ENCODE data around the gene RRP1. TPM values are rescaled to one million over a fixed set of nuclear protein-coding genes. Genes with fewer than 3 reads are reported as not detected.

RRP1 gene
- total and polyA plus RNA-seq, 9 of the 15 experiments (the other 6 are each of a cell fraction or from before 2014, with no cell fraction given), result 0.89 to 105 (median 51.6) TPM

DNA sequence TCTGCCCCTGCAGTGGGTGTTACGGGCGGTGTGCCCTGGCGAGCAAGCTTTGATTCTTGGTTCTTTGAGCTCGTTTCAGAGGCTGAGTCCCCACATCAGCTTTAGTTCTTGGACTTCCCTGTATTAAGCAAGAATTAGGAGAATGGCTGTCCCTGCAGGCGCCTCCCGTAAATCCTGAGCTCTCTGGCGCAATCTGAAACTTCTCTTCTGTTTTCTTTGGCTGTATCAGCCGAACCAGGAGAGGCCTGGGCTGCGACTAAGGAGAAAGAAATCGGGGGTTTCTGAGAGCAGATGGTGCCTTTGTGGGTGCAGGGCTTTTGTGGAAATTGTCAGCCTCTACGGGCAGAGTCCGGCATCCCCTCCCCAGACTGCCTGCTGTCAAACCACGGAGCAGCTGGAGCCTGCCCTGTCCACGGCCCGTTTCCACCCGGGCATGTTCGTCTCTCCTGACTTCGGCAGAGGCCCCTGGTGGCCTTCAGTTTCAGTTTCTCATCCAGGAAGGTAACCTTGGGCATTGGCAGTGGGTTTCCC lies 31.2 kb upstream of the RRP1 start:
- BruUV-seq (replicated peaks), result no TSS peak

DNA sequence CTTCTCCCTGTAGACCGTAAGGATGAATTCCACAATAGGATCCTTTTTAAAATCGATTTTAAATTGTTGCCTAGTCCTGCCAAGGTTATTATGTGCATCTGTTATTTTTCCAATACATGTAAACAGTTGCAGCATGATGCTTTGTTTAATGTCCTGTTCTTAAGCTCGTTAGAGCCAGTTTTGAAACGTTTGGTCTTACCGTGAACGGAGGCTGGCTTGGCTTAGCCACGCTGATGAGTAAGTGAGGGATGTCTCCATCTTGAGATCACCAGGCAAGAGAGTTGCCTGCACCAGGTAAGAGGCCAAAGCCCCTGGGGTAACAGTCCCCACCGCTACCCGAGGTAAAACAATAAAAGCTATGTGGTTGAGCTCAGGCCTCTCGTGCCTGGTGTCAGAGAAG lies 30.6 kb upstream of the RRP1 start:
- no peaks in the 10 kb centered on the region; the same call in 1 of the 2 replicates for H4K20me1 ChIP-seq (replicated peaks; ENCODE audit: control insufficient read depth, insufficient read depth, low read length)
- no peaks in the 10 kb centered on the region for H3K9me3 ChIP-seq (replicated peaks; ENCODE audit: control insufficient read depth, insufficient read depth, low read depth, low read length)
- H3K4me2 ChIP-seq (ENCODE audit: insufficient read depth, low read length), result no peak overlapping the region
- intact Hi-C loops (cut with micrococcal nuclease) (no loop called here), in situ Hi-C loops (cut with MboI) (no loop called here)
- CTCF ChIA-PET (ENCODE audit: low intra/inter-chr PET ratio), result no interaction called here
- no peaks in the 10 kb centered on the region for H3K27me3 ChIP-seq (ENCODE audit: control insufficient read depth in 2 of 2, insufficient read depth in 2 of 2, low read length in 2 of 2)
- ATAC-seq (no peak), FAIRE-seq (no peak), DNase-seq (ENCODE audit: extremely low read depth in 1 of 4, low spot score in 3 of 4) (no peak)
- no peaks in the 10 kb centered on the region for H3K79me2 ChIP-seq (ENCODE audit: control insufficient read depth, insufficient read depth, low read length)
- BruUV-seq (replicated peaks), result TSS peak; percentile 10
- WGBS (ENCODE audit: insufficient coverage, low coverage, missing lambda C conversion rate), result 78% methylated on average over 10 of the region's 10 CpGs
- no peak overlapping the region for H3K9ac ChIP-seq (ENCODE audit: insufficient read depth in 1 of 2, low read depth in 2 of 2, low read length in 2 of 2)
- H3K4me1 ChIP-seq (replicated peaks in 1 of 2; ENCODE audit: control insufficient read depth in 2 of 2, insufficient read depth in 2 of 2, low read length in 2 of 2), result peaks cover 0 to 28% of the 10 kb centered on the region in 2 experiments; a peak in 1 of 5 replicates
- POLR2A ChIA-PET, result interaction anchor here (1.2 to 1.7 kb wide), 4 partner anchors 10 to 14 kb away, joined by 3 to 11 read pairs (median 9); no protein-coding TSS in a partner anchor
- H3K36me3 ChIP-seq (ENCODE audit: control insufficient read depth, insufficient read depth, low read length), result peaks cover 88% of the 10 kb centered on the region
- H3K9me1 ChIP-seq (ENCODE audit: control insufficient read depth, insufficient read depth, low read length), result no peaks in the 10 kb centered on the region
- H3K27ac ChIP-seq (ENCODE audit: extremely low read depth, low read depth, low read length), result no peak overlapping the region
- H3K4me3 ChIP-seq, result no peak overlapping the region
- no peak overlapping the region for H2AFZ ChIP-seq (ENCODE audit: low read depth, low read length)
- TF ChIP-seq NCOR1 (IDR thresholded peaks at IDR 0.05), result no peak

More for the DNA sequence above, 31.2 kb upstream of the RRP1 start:
- Histone ChIP-seq H3K9me1 (ENCODE audit: control insufficient read depth, insufficient read depth, low read length) (no peaks in the 10 kb centered on the region), H3K9ac (ENCODE audit: insufficient read depth in 1 of 2, low read depth in 2 of 2, low read length in 2 of 2) (peak overlapping the region in 1 of 2 experiments; percentile 61; a peak in 1 of 4 replicates), H3K36me3 (ENCODE audit: control insufficient read depth, insufficient read depth, low read length) (peaks cover 91% of the 10 kb centered on the region), H2AFZ (ENCODE audit: low read depth, low read length) (no peak overlapping the region), H4K20me1 (replicated peaks; ENCODE audit: control insufficient read depth, insufficient read depth, low read length) (no peaks in the 10 kb centered on the region; the same call in 1 of the 2 replicates), H3K9me3 (replicated peaks; ENCODE audit: control insufficient read depth, insufficient read depth, low read depth, low read length) (no peaks in the 10 kb centered on the region), H3K27ac (ENCODE audit: extremely low read depth, low read depth, low read length) (no peak overlapping the region), H3K4me2 (ENCODE audit: insufficient read depth, low read length) (no peak overlapping the region), H3K4me1 (replicated peaks in 1 of 2; ENCODE audit: control insufficient read depth in 2 of 2, insufficient read depth in 2 of 2, low read length in 2 of 2) (peaks cover 0 to 35% of the 10 kb centered on the region in 2 experiments; a peak in 1 of 5 replicates), H3K79me2 (ENCODE audit: control insufficient read depth, insufficient read depth, low read length) (no peaks in the 10 kb centered on the region), H3K4me3 (no peak overlapping the region), H3K27me3 (ENCODE audit: control insufficient read depth in 2 of 2, insufficient read depth in 2 of 2, low read length in 2 of 2) (no peaks in the 10 kb centered on the region)
- CTCF ChIA-PET (ENCODE audit: low intra/inter-chr PET ratio), result no interaction called here
- in situ Hi-C loops (cut with MboI) (no loop called here), intact Hi-C loops (cut with micrococcal nuclease) (no loop called here)
- ATAC-seq (no peak), FAIRE-seq (no peak), DNase-seq (ENCODE audit: extremely low read depth in 1 of 4, low spot score in 3 of 4) (no peak)
- WGBS (ENCODE audit: insufficient coverage, low coverage, missing lambda C conversion rate), result 90% methylated on average over 18 of the region's 18 CpGs
- TF ChIP-seq POLR2AphosphoS5 (IDR thresholded peaks at IDR 0.05; ENCODE audit: control insufficient read depth, insufficient read depth, low read depth, low read length), result 0 out of 2 replicates have a peak, but pooled peaks have one; percentile 15
- no peak for TF ChIP-seq ZNF146 (CRISPR knock-in tag; IDR thresholded peaks at IDR 0.05; ENCODE audit: unreplicated experiment)
- TF ChIP-seq, protein P1, sequence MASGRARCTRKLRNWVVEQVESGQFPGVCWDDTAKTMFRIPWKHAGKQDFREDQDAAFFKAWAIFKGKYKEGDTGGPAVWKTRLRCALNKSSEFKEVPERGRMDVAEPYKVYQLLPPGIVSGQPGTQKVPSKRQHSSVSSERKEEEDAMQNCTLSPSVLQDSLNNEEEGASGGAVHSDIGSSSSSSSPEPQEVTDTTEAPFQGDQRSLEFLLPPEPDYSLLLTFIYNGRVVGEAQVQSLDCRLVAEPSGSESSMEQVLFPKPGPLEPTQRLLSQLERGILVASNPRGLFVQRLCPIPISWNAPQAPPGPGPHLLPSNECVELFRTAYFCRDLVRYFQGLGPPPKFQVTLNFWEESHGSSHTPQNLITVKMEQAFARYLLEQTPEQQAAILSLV (tag; IDR thresholded peaks at IDR 0.05), result no peak
- POLR2A ChIA-PET, result interaction anchor here (0.5 to 1.7 kb wide), 6 partner anchors 9 to 15 kb away, joined by 3 to 11 read pairs (median 6); no protein-coding TSS in a partner anchor

All from K562 (cell line).